ENCODE results near the gene LSM3. TPM values are rescaled to one million over a fixed set of nuclear protein-coding genes. Genes with fewer than 3 reads are reported as not detected.

LSM3 gene
- total and polyA plus RNA-seq, 2 experiments from 2014 or later = 12.4 to 22.1 TPM

DNA sequence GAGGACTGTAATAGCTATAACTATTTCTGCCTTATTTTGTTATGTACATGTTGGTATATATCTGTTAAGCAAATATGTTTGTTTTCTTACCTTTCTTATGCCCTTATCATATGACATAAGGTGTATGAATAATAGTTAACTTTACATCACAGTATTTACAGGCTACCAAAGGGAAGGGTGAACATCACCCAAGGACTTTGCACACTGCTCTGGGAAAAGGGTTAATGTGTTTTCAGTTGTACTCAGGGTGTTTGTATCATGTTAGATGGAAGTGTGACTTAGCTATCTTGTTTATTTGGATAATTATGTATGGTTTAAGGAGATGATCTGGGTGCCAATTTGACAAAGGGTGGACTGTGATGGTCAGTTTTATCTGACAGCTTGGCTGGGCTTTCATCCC lies 60.3 kb downstream of the LSM3 start:
- Histone ChIP-seq H3K4me3 (no peak overlapping the region), H3K27ac (no peak overlapping the region), H3K36me3 (replicated peaks; ENCODE audit: insufficient read depth, low read depth) (no peaks in the 10 kb centered on the region), H3K9me3 (ENCODE audit: low read depth) (no peaks in the 10 kb centered on the region), H2AFZ (no peak overlapping the region), H3K27me3 (no peaks in the 10 kb centered on the region), H3K4me2 (no peak overlapping the region), H3K9me2 (replicated peaks; ENCODE audit: insufficient read depth) (no peaks in the 10 kb centered on the region), H3K79me2 (no peaks in the 10 kb centered on the region), H4K20me1 (ENCODE audit: insufficient read depth, poor library complexity, severe bottlenecking) (no peaks in the 10 kb centered on the region), H3K4me1 (ENCODE audit: insufficient read depth) (peaks cover 15% of the 10 kb centered on the region)
- TF ChIP-seq EZH2 (IDR thresholded peaks at IDR 0.05; ENCODE audit: borderline replicate concordance) (no peak), CTCF (IDR thresholded peaks at IDR 0.05; ENCODE audit: poor library complexity) (no peak), EZH2phosphoT487 (IDR thresholded peaks at IDR 0.05; ENCODE audit: low read depth, severe bottlenecking, unreplicated experiment) (no peak)
- DNase-seq (ENCODE audit: low spot score) = no peak

DNA sequence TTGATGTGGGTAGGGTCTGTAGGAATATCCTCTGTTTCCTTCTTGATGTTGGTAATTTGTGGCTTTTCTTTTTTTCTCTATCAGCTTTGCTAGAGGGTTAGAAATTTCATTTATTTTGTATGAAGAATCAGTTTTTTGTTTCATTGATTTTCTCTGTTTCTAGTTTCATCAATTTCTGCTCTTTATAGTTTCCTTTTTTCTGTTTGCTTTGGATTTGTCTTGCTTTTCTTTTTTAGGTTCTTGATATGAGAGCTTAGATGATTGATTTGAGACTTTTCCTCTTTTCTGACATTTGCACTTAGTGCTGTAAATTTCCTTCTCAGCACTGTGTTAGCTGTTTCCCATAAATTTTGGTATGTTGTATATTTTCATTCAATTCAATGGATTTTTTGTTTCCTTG lies 61.3 kb downstream of the LSM3 start:
- peaks cover 11% of the 10 kb centered on the region for H3K4me1 ChIP-seq (ENCODE audit: insufficient read depth)
- no peak for TF ChIP-seq CTCF (IDR thresholded peaks at IDR 0.05; ENCODE audit: poor library complexity)
- no peaks in the 10 kb centered on the region for H3K27me3 ChIP-seq
- H4K20me1 ChIP-seq (ENCODE audit: insufficient read depth, poor library complexity, severe bottlenecking) = no peaks in the 10 kb centered on the region
- H3K4me2 ChIP-seq = no peak overlapping the region
- no peaks in the 10 kb centered on the region for H3K79me2 ChIP-seq
- no peak for DNase-seq (ENCODE audit: low spot score)
- H3K9me2 ChIP-seq (replicated peaks; ENCODE audit: insufficient read depth) = no peaks in the 10 kb centered on the region
- no peaks in the 10 kb centered on the region for H3K9me3 ChIP-seq (ENCODE audit: low read depth)
- no peak overlapping the region for H3K4me3 ChIP-seq
- no peak overlapping the region for H2AFZ ChIP-seq
- no peaks in the 10 kb centered on the region for H3K36me3 ChIP-seq (replicated peaks; ENCODE audit: insufficient read depth, low read depth)
- H3K27ac ChIP-seq = no peak overlapping the region

GRCh38 chr3:14240366-14240765 lies 61.7 kb downstream of the LSM3 start:
- Histone ChIP-seq H3K4me2 (no peak overlapping the region), H3K9me2 (replicated peaks; ENCODE audit: insufficient read depth) (no peaks in the 10 kb centered on the region), H2AFZ (no peak overlapping the region), H4K20me1 (ENCODE audit: insufficient read depth, poor library complexity, severe bottlenecking) (no peaks in the 10 kb centered on the region), H3K9me3 (ENCODE audit: low read depth) (no peaks in the 10 kb centered on the region), H3K36me3 (replicated peaks; ENCODE audit: insufficient read depth, low read depth) (no peaks in the 10 kb centered on the region), H3K4me1 (ENCODE audit: insufficient read depth) (peaks cover 6% of the 10 kb centered on the region), H3K4me3 (no peak overlapping the region), H3K27me3 (no peaks in the 10 kb centered on the region), H3K79me2 (no peaks in the 10 kb centered on the region), H3K27ac (no peak overlapping the region)
- DNase-seq (ENCODE audit: low spot score) = no peak
- WGBS (ENCODE audit: low lambda C conversion rate, missing lambda C conversion rate) = 89% methylated on average over 4 of the region's 4 CpGs
- TF ChIP-seq CTCF (IDR thresholded peaks at IDR 0.05; ENCODE audit: poor library complexity) = no peak
- TF ChIP-seq EZH2phosphoT487 (IDR thresholded peaks at IDR 0.05; ENCODE audit: low read depth, severe bottlenecking, unreplicated experiment) = no peak
- TF ChIP-seq EZH2 (IDR thresholded peaks at IDR 0.05; ENCODE audit: borderline replicate concordance) = no peak

DNA sequence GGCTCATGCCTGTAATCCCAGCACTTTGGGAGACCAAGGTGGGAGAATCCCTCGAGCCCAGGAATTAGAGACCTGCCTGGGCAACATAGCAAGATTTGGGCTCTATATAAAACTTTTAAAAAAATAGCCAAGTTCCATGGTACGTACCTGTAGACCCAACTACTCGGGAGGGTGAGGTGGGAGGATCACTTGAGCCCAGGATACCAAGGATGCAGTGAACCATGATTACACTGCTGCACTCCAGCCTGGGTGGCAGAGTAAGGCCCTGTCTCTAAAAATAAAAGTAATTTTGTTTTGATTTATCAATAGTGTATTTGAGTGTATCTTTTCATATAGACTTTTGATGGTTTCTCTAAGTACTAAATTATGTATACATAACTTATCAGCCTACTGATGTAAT lies 63.1 kb downstream of the LSM3 start:
- Histone ChIP-seq H3K36me3 (replicated peaks; ENCODE audit: insufficient read depth, low read depth) (no peaks in the 10 kb centered on the region), H3K9me3 (ENCODE audit: low read depth) (no peaks in the 10 kb centered on the region), H3K4me3 (no peak overlapping the region), H3K27me3 (no peaks in the 10 kb centered on the region), H2AFZ (no peak overlapping the region), H3K4me1 (ENCODE audit: insufficient read depth) (peaks cover 11% of the 10 kb centered on the region), H3K4me2 (no peak overlapping the region), H3K27ac (no peak overlapping the region), H3K9me2 (replicated peaks; ENCODE audit: insufficient read depth) (no peaks in the 10 kb centered on the region), H4K20me1 (ENCODE audit: insufficient read depth, poor library complexity, severe bottlenecking) (no peaks in the 10 kb centered on the region), H3K79me2 (no peaks in the 10 kb centered on the region)
- DNase-seq (ENCODE audit: low spot score) = no peak
- 98% methylated on average over 3 of the region's 3 CpGs for WGBS (ENCODE audit: low lambda C conversion rate, missing lambda C conversion rate)
- TF ChIP-seq CTCF (IDR thresholded peaks at IDR 0.05; ENCODE audit: poor library complexity) = no peak
- TF ChIP-seq EZH2phosphoT487 (IDR thresholded peaks at IDR 0.05; ENCODE audit: low read depth, severe bottlenecking, unreplicated experiment) = no peak
- no peak for TF ChIP-seq EZH2 (IDR thresholded peaks at IDR 0.05; ENCODE audit: borderline replicate concordance)

Data from hepatocyte (in vitro differentiated cells).